T47D (cell line): ENCODE measurements around the gene THADA.

Source experiments
- DNase-seq, 2 experiments: peaks; one replicate each; pipeline versions ENCODE4 v3.0.0 to v3.0.0-alpha.2; 2011 to 2012; ENCODE audit warnings: low read depth in 1 of 2, low spot score in 1 of 2
- JUND ChIP-seq: IDR thresholded peaks from 2 replicates; pipeline ENCODE4 v1.6.1; 2012; ENCODE audit warnings: low read depth
- in situ Hi-C: cut with HindIII; loops from 2 replicates; pipeline ENCODE4 v1.10.0; 2016; ENCODE audit warnings: low sequenced_read_pairs, low pct_unique_long_range_greater_than_20kb

THADA gene

GRCh38 chr2:43206602-43207001 is 389.2 kb downstream of the THADA start:
- in situ Hi-C loops, result no loop called here
- DNase-seq, result no peak
- TF ChIP-seq JUND, result no peak

GRCh38 chr2:43203373-43203772 is 392.5 kb downstream of the THADA start:
- TF ChIP-seq JUND, result no peak
- in situ Hi-C loops, result no loop called here

GRCh38 chr2:43202289-43202688 is 393.5 kb downstream of the THADA start:
- TF ChIP-seq JUND, result no peak
- in situ Hi-C loops, result no loop called here
- no peak for DNase-seq

More at GRCh38 chr2:43203373-43203772, 392.5 kb downstream of the THADA start:
- DNase-seq, result no peak

- TF ChIP-seq JUND, result no peak
- in situ Hi-C loops, result no loop called here
- no peak for DNase-seq
Observed at GRCh38 chr2:43201497-43201896, 394.3 kb downstream of the THADA start.

GRCh38 chr2:43201016-43201415 is 394.8 kb downstream of the THADA start:
- in situ Hi-C loops, result no loop called here
- TF ChIP-seq JUND, result no peak
- DNase-seq, result no peak

GRCh38 chr2:43199492-43200488 is 396.0 kb downstream of the THADA start:
- TF ChIP-seq JUND, result no peak
- in situ Hi-C loops, result no loop called here

GRCh38 chr2:43198263-43198662 is 397.6 kb downstream of the THADA start:
- TF ChIP-seq JUND, result no peak
- in situ Hi-C loops, result no loop called here
- DNase-seq, result no peak

More at GRCh38 chr2:43199492-43200488, 396.0 kb downstream of the THADA start:
- DNase-seq, result no peak

GRCh38 chr2:43197588-43197896 is 398.3 kb downstream of the THADA start:
- no peak for TF ChIP-seq JUND

GRCh38 chr2:43196768-43197587 is 398.9 kb downstream of the THADA start:
- DNase-seq, result no peak
- no peak for TF ChIP-seq JUND
- in situ Hi-C loops, result no loop called here

More at GRCh38 chr2:43197588-43197896, 398.3 kb downstream of the THADA start:
- no peak for DNase-seq
- in situ Hi-C loops, result no loop called here

GRCh38 chr2:43194121-43194869 is 401.5 kb downstream of the THADA start:
- DNase-seq, result no peak
- in situ Hi-C loops, result no loop called here
- TF ChIP-seq JUND, result no peak

- no peak for DNase-seq
- TF ChIP-seq JUND, result no peak
- in situ Hi-C loops, result no loop called here
Observed at GRCh38 chr2:43193652-43194120, 402.2 kb downstream of the THADA start.
